DOHH2 (cell line): ENCODE data around the gene CRB3.

ENCODE experiments used
- H3F3A ChIP-seq: fragments of 200-600 bp; sonication (generic), shearing (Covaris generic); 2 replicates; pipeline ENCODE4 v1.6.0; 2016; ENCODE audit warnings: antibody characterized with exemption, mild to moderate bottlenecking; ENCODE audit not compliant: control insufficient read depth, insufficient read depth
- H3K27ac ChIP-seq: fragments of 200-600 bp; sonication (generic); 2 replicates; pipeline ENCODE4 v1.5.1; 2014; ENCODE audit warnings: low read depth, mild to moderate bottlenecking, low read length, moderate library complexity
- H3K27me3 ChIP-seq: fragments of 200-600 bp; sonication (generic); 2 replicates; pipeline ENCODE4 v1.6.1; 2014; ENCODE audit warnings: mild to moderate bottlenecking, low read length, mixed read lengths; ENCODE audit not compliant: control insufficient read depth
- H3K36me3 ChIP-seq: fragments of 200-600 bp; sonication (generic); 2 replicates; pipeline ENCODE4 v1.6.1; 2014; ENCODE audit warnings: mild to moderate bottlenecking, low read length, moderate library complexity, mixed read lengths; ENCODE audit not compliant: control insufficient read depth
- H3K4me1 ChIP-seq: fragments of 200-600 bp; sonication (generic); 2 replicates; pipeline ENCODE4 v1.6.1; 2014; ENCODE audit warnings: mild to moderate bottlenecking, low read length, mixed read lengths; ENCODE audit not compliant: control insufficient read depth
- H3K4me2 ChIP-seq: fragments of 200-600 bp; sonication (generic); 2 replicates; pipeline ENCODE4 v1.6.0; 2014; ENCODE audit warnings: mild to moderate bottlenecking, low read length, moderate library complexity
- H3K4me3 ChIP-seq: fragments of 200-600 bp; sonication (generic); 2 replicates; pipeline ENCODE4 v1.5.1; 2014; ENCODE audit warnings: mild to moderate bottlenecking, low read length, mixed read lengths
- H3K79me2 ChIP-seq: fragments of 200-600 bp; sonication (generic); 2 replicates; pipeline ENCODE4 v1.6.1; 2014; ENCODE audit warnings: mild to moderate bottlenecking, low read length, mixed read lengths; ENCODE audit not compliant: control insufficient read depth
- H3K9me2 ChIP-seq: fragments of 200-600 bp; sonication (generic); replicated peaks from 2 replicates; pipeline ENCODE4 v1.6.1; 2014; ENCODE audit warnings: mild to moderate bottlenecking, low read length, mixed read lengths; ENCODE audit not compliant: control insufficient read depth
- H3K9me3 ChIP-seq: fragments of 200-600 bp; sonication (generic); 2 replicates; pipeline ENCODE4 v1.6.1; 2014; ENCODE audit warnings: antibody characterized with exemption, low read length, mixed read lengths; ENCODE audit not compliant: control insufficient read depth, insufficient read depth
- H4K20me1 ChIP-seq: fragments of 200-600 bp; sonication (generic); 2 replicates; pipeline ENCODE4 v1.6.0; 2014; ENCODE audit warnings: low read depth, mild to moderate bottlenecking, antibody characterized with exemption, low read length, moderate library complexity; ENCODE audit not compliant: control insufficient read depth, insufficient read depth
- EZH2phosphoT487 ChIP-seq: fragments of 200-600 bp; sonication (generic); IDR thresholded peaks from 2 replicates; pipeline ENCODE4 v1.6.1; 2017; ENCODE audit warnings: borderline replicate concordance, mild to moderate bottlenecking, antibody characterized with exemption, low read length, moderate library complexity, mixed read lengths
- TF ChIP-seq, protein P1 (sequence below): fragments of 200-600 bp; sonication (generic); IDR thresholded peaks from one replicate; pipeline ENCODE4 v1.5.1; 2014; ENCODE audit warnings: antibody characterized with exemption, mild to moderate bottlenecking, low read depth, low read length; ENCODE audit not compliant: poor library complexity, severe bottlenecking

Gene CRB3

GRCh38 chr19:6499052-6499790, 35.1 kb downstream of the CRB3 start:
- peaks cover 14% of the 10 kb centered on the region for H3K4me1 ChIP-seq
- H3K4me2 ChIP-seq: no peak overlapping the region
- H3K4me3 ChIP-seq: no peak overlapping the region
- no peak overlapping the region for H3K27ac ChIP-seq
- TF ChIP-seq, protein P1, sequence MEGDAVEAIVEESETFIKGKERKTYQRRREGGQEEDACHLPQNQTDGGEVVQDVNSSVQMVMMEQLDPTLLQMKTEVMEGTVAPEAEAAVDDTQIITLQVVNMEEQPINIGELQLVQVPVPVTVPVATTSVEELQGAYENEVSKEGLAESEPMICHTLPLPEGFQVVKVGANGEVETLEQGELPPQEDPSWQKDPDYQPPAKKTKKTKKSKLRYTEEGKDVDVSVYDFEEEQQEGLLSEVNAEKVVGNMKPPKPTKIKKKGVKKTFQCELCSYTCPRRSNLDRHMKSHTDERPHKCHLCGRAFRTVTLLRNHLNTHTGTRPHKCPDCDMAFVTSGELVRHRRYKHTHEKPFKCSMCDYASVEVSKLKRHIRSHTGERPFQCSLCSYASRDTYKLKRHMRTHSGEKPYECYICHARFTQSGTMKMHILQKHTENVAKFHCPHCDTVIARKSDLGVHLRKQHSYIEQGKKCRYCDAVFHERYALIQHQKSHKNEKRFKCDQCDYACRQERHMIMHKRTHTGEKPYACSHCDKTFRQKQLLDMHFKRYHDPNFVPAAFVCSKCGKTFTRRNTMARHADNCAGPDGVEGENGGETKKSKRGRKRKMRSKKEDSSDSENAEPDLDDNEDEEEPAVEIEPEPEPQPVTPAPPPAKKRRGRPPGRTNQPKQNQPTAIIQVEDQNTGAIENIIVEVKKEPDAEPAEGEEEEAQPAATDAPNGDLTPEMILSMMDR: no peak
- TF ChIP-seq EZH2phosphoT487: no peak
- H3K9me3 ChIP-seq: no peaks in the 10 kb centered on the region
- H3K79me2 ChIP-seq: no peaks in the 10 kb centered on the region
- no peaks in the 10 kb centered on the region for H3K9me2 ChIP-seq
- H3K27me3 ChIP-seq: peaks cover 34% of the 10 kb centered on the region
- no peaks in the 10 kb centered on the region for H4K20me1 ChIP-seq
- H3K36me3 ChIP-seq: no peaks in the 10 kb centered on the region
- H3F3A ChIP-seq: no peaks in the 10 kb centered on the region

- Histone ChIP-seq H4K20me1 (no peaks in the 10 kb centered on the region), H3K27ac (no peak overlapping the region), H3K79me2 (no peaks in the 10 kb centered on the region), H3K9me2 (no peaks in the 10 kb centered on the region), H3K4me1 (peaks cover 18% of the 10 kb centered on the region), H3K27me3 (peaks cover 34% of the 10 kb centered on the region), H3K36me3 (no peaks in the 10 kb centered on the region), H3K4me3 (peak overlapping the region; percentile 72; the same call in 1 of the 2 replicates), H3K4me2 (peak overlapping the region; percentile 65), H3F3A (no peaks in the 10 kb centered on the region), H3K9me3 (no peaks in the 10 kb centered on the region)
- TF ChIP-seq, protein P1: no peak
- TF ChIP-seq EZH2phosphoT487: no peak
Observed at GRCh38 chr19:6500837-6501739, 37.0 kb downstream of the CRB3 start.

DNA sequence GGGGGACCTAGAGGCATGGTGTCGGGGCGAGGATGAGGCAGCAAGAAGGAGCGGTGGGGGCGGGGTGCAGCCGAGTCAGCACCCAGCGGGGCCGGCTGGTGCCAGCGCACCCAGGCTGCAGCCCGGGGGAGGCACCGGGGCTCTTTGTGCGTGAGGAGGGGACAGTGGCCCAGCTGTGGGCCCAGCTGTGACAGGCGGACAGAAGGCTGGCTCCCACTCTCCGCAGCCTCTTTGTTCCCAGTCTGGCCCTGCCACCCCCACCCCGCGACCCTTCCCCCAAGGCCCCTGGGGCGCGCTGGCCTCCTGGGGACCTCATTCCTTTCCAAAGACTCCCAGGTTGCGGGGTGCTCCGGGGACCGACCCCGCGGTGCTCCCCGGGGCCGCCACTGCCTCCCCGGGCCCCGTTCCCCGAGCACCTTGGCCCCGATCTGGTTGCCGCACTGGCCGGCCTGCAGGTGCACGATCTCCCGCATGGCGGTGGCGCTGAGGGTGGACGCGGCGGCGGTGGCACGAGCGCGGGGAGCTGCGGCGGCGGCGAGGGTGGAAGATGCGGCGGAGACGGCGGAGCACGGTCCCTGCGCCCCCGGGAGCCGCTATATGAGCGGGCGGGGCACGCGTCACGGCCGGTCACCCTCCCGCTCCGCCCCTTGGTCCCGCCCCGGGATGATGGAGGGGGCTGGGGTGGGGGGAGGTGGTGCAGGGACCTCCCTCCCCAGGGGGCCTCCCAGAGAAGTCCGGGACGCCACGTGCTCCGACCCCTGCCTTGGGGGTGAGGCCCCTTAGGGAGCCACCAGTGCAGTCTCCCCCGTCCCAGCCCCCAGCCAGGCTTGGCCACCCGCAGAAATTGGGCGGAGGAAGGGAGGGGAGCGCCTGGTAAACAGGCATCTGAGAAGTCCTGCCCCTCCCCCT, 37.9 kb downstream of the CRB3 start, which contains the start of gene TUBB4A:
TSS of gene TUBB4A (minus strand) at position 570 of the 909 bp plus-strand sequence. CDS start at position 473, 97 bp downstream.
- no peaks in the 10 kb centered on the region for H3K36me3 ChIP-seq
- H3K27me3 ChIP-seq: peaks cover 34% of the 10 kb centered on the region
- H3K9me3 ChIP-seq: no peaks in the 10 kb centered on the region
- no peaks in the 10 kb centered on the region for H3K9me2 ChIP-seq
- peaks cover 18% of the 10 kb centered on the region for H3K4me1 ChIP-seq
- H3K79me2 ChIP-seq: no peaks in the 10 kb centered on the region
- H3K4me3 ChIP-seq: peak within 1 kb of the TSS; percentile 72
- H3K4me2 ChIP-seq: peak within 1 kb of the TSS; percentile 65
- H3F3A ChIP-seq: no peaks in the 10 kb centered on the region
- H3K27ac ChIP-seq: no peak within 1 kb of the TSS
- H4K20me1 ChIP-seq: no peaks in the 10 kb centered on the region
- TF ChIP-seq, protein P1: no peak
- TF ChIP-seq EZH2phosphoT487: no peak; the same call in 1 of the 2 replicates
